GM18498 (cell line): ENCODE measurements around the gene TNXB.
"Not testable (repeated sequence)": the region's sequence is repeated elsewhere in the genome, so short reads cannot be mapped to it uniquely, and the experiment has no call there.

ENCODE experiments used
- ATAC-seq: cut with Tn5 transposase; IDR thresholded peaks from one replicate; pipeline ENCODE4 v1.9.1; 2021; ENCODE audit warnings: mild to moderate bottlenecking, moderate library complexity; ENCODE audit not compliant: unreplicated experiment

TNXB gene

GRCh38 chr6:32008616-32009015, 100.5 kb downstream of the TNXB start:
- ATAC-seq, result not testable (repeated sequence)

- ATAC-seq, result not testable (repeated sequence)
Measured at GRCh38 chr6:32008037-32008436, 101.1 kb downstream of the TNXB start.

- ATAC-seq, result not testable (repeated sequence)
Measured at GRCh38 chr6:32007086-32007485, 102.1 kb downstream of the TNXB start.

- ATAC-seq, result not testable (repeated sequence)
Measured at GRCh38 chr6:32005991-32006529, 103.1 kb downstream of the TNXB start.

GRCh38 chr6:32005538-32005880, 103.6 kb downstream of the TNXB start:
- ATAC-seq, result not testable (repeated sequence)

GRCh38 chr6:32004864-32005537, 104.1 kb downstream of the TNXB start:
- not testable (repeated sequence) for ATAC-seq

- not testable (repeated sequence) for ATAC-seq
Measured at GRCh38 chr6:32004393-32004792, 104.7 kb downstream of the TNXB start.

GRCh38 chr6:32003301-32003700, 105.8 kb downstream of the TNXB start:
- ATAC-seq, result not testable (repeated sequence)

GRCh38 chr6:32002546-32003268, 106.4 kb downstream of the TNXB start:
- not testable (repeated sequence) for ATAC-seq

GRCh38 chr6:31996385-31996784, 112.8 kb downstream of the TNXB start:
- ATAC-seq, result not testable (repeated sequence)

- ATAC-seq, result not testable (repeated sequence)
Measured at GRCh38 chr6:31994421-31994820, 114.7 kb downstream of the TNXB start.
